Measurements from ENCODE around the gene SERPINA5.

GRCh38 chr14:94631536-94632304, 50.5 kb downstream of the SERPINA5 start:
- TF ChIP-seq CTCF (IDR thresholded peaks at IDR 0.05; ENCODE audit: low read depth, low read length) (no peak), EZH2phosphoT487 (IDR thresholded peaks at IDR 0.05; ENCODE audit: low read depth) (no peak)
